ENCODE data around the gene ZSCAN30. TPM values are rescaled to one million over a fixed set of nuclear protein-coding genes. Genes with fewer than 3 reads are reported as not detected.

Gene ZSCAN30
- polyA plus RNA-seq (2012; ENCODE audit: missing spikeins), result 15.6 TPM

DNA sequence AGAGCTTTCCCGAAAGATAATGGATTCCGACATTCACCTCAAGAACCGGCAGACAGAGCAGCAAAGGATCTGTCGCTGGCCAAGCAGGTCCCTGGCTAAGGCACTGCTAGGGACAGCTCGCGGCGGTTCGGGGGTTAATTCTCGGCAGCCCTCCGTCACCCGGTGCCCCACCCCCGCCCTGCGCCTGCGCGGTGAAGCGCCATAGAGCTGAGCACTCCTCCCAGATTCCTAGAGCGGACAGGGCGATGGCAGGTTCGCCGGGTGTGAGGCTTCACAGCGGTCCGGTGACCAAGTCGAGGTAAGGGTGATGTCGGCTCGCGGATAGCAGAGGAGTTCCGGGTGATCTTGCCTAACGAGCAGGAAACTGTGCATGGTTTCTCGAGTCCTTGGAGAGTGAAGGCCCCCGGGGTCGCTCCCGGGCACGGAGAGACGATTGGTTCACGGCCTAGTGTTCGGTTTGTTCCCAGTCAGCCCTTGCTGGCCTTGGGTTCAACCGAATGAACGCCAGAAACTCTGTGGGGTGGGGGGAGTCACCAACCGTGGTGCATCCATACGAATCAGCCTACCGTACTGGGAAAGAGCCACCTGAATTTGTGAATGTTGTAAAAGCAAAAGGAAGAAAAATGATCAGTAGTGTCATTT lies at the start of gene ZSCAN30:
Gene ZSCAN30, minus strand, starts transcription at position 136 of the 642 bp plus-strand sequence. CDS start 25,877 bp downstream, outside the sequence.
- DNase-seq (ENCODE audit: insufficient read length) (peak; percentile 77), FAIRE-seq (peak; percentile 94)
- TF ChIP-seq POLR2A (IDR thresholded peaks at IDR 0.05; ENCODE audit: low read depth, low read length), result peak; percentile 94
- TF ChIP-seq TAF1 (IDR thresholded peaks at IDR 0.05; ENCODE audit: borderline replicate concordance, low read depth, low read length), result peak; percentile 71; the same call in 1 of the 2 replicates
- peak; percentile 94 for TF ChIP-seq POLR2AphosphoS5 (IDR thresholded peaks at IDR 0.05; ENCODE audit: low read depth, low read length)

DNA sequence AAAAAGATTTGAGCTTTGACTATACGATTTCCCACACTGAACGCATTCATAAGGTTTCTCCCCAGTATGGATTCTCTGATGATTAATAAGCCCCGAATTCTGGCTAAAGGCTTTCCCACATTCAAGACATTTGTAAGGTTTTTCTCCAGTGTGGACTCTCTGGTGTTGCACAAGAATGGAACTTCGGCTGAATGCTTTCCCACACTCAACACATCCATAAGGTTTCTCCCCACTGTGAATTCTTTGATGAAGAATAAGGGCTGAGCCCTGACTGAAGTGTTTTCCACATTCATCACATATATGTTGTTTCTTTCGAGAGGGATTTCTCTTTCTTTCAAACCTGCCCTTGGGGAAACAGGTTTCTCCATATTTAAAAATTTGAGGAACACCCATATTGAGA lies 47.3 kb upstream of the ZSCAN30 start:
- TF ChIP-seq TAF1 (IDR thresholded peaks at IDR 0.05; ENCODE audit: borderline replicate concordance, low read depth, low read length) (no peak), POLR2A (IDR thresholded peaks at IDR 0.05; ENCODE audit: low read depth, low read length) (no peak), POLR2AphosphoS5 (IDR thresholded peaks at IDR 0.05; ENCODE audit: low read depth, low read length) (no peak)
- no peak for DNase-seq (ENCODE audit: insufficient read length)
- no peak for FAIRE-seq

GRCh38 chr18:35335866-35336265 lies 45.8 kb upstream of the ZSCAN30 start:
- TF ChIP-seq POLR2A (IDR thresholded peaks at IDR 0.05; ENCODE audit: low read depth, low read length) (no peak), POLR2AphosphoS5 (IDR thresholded peaks at IDR 0.05; ENCODE audit: low read depth, low read length) (0 out of 2 replicates have a peak, but pooled peaks have one; percentile 46)
- no peak for FAIRE-seq
- DNase-seq (ENCODE audit: insufficient read length), result no peak

DNA sequence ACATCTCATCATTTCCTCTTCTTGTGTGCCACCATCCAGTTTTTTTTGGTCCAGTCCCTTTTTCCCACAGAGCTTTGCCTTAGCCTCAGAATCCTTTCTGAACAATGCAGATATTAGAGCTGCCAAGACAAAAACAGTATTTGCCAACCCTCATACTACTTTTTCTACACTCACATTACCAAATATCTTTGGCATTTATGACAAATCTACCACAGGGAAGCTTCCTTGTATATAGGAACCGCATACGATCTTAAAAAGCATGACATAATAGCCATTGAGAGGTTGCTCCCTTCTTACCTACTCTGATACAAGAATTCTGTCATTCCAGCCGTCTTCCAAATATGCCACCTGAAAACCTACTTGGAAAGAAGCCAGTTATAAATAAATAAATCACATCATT lies 44.8 kb upstream of the ZSCAN30 start:
- no peak for DNase-seq (ENCODE audit: insufficient read length)
- TF ChIP-seq POLR2A (IDR thresholded peaks at IDR 0.05; ENCODE audit: low read depth, low read length) (no peak), TAF1 (IDR thresholded peaks at IDR 0.05; ENCODE audit: borderline replicate concordance, low read depth, low read length) (no peak), POLR2AphosphoS5 (IDR thresholded peaks at IDR 0.05; ENCODE audit: low read depth, low read length) (no peak)
- no peak for FAIRE-seq

GRCh38 chr18:35334212-35334611 lies 44.2 kb upstream of the ZSCAN30 start:
- DNase-seq (ENCODE audit: insufficient read length) (no peak), FAIRE-seq (no peak)
- TF ChIP-seq TAF1 (IDR thresholded peaks at IDR 0.05; ENCODE audit: borderline replicate concordance, low read depth, low read length), result no peak
- TF ChIP-seq POLR2AphosphoS5 (IDR thresholded peaks at IDR 0.05; ENCODE audit: low read depth, low read length), result no peak; the same call in 1 of the 2 replicates
- TF ChIP-seq POLR2A (IDR thresholded peaks at IDR 0.05; ENCODE audit: low read depth, low read length), result 0 out of 2 replicates have a peak, but pooled peaks have one; percentile 17

- FAIRE-seq (no peak), DNase-seq (ENCODE audit: insufficient read length) (no peak)
- no peak for TF ChIP-seq TAF1 (IDR thresholded peaks at IDR 0.05; ENCODE audit: borderline replicate concordance, low read depth, low read length)
- TF ChIP-seq POLR2AphosphoS5 (IDR thresholded peaks at IDR 0.05; ENCODE audit: low read depth, low read length), result no peak
- TF ChIP-seq POLR2A (IDR thresholded peaks at IDR 0.05; ENCODE audit: low read depth, low read length), result no peak
Observed at GRCh38 chr18:35331367-35332087, 41.5 kb upstream of the ZSCAN30 start.

GRCh38 chr18:35328868-35329267 lies 38.8 kb upstream of the ZSCAN30 start:
- no peak for DNase-seq (ENCODE audit: insufficient read length)
- no peak for FAIRE-seq
- TF ChIP-seq POLR2A (IDR thresholded peaks at IDR 0.05; ENCODE audit: low read depth, low read length) (no peak), POLR2AphosphoS5 (IDR thresholded peaks at IDR 0.05; ENCODE audit: low read depth, low read length) (no peak), TAF1 (IDR thresholded peaks at IDR 0.05; ENCODE audit: borderline replicate concordance, low read depth, low read length) (no peak)

GRCh38 chr18:35326695-35327387 lies 36.8 kb upstream of the ZSCAN30 start:
- no peak for TF ChIP-seq TAF1 (IDR thresholded peaks at IDR 0.05; ENCODE audit: borderline replicate concordance, low read depth, low read length)
- TF ChIP-seq POLR2A (IDR thresholded peaks at IDR 0.05; ENCODE audit: low read depth, low read length), result no peak
- TF ChIP-seq POLR2AphosphoS5 (IDR thresholded peaks at IDR 0.05; ENCODE audit: low read depth, low read length), result no peak
- DNase-seq (ENCODE audit: insufficient read length), result no peak
- no peak for FAIRE-seq

GRCh38 chr18:35324926-35325655 lies 35.1 kb upstream of the ZSCAN30 start:
- no peak for DNase-seq (ENCODE audit: insufficient read length)
- TF ChIP-seq POLR2A (IDR thresholded peaks at IDR 0.05; ENCODE audit: low read depth, low read length) (no peak), POLR2AphosphoS5 (IDR thresholded peaks at IDR 0.05; ENCODE audit: low read depth, low read length) (no peak), TAF1 (IDR thresholded peaks at IDR 0.05; ENCODE audit: borderline replicate concordance, low read depth, low read length) (no peak)
- FAIRE-seq, result no peak

GRCh38 chr18:35322486-35323458 lies 32.7 kb upstream of the ZSCAN30 start:
- no peak for FAIRE-seq
- TF ChIP-seq POLR2AphosphoS5 (IDR thresholded peaks at IDR 0.05; ENCODE audit: low read depth, low read length) (no peak), TAF1 (IDR thresholded peaks at IDR 0.05; ENCODE audit: borderline replicate concordance, low read depth, low read length) (no peak), POLR2A (IDR thresholded peaks at IDR 0.05; ENCODE audit: low read depth, low read length) (no peak)

More at GRCh38 chr18:35322486-35323458, 32.7 kb upstream of the ZSCAN30 start:
- no peak for DNase-seq (ENCODE audit: insufficient read length)
